Mononuclear cell (primary cell): ENCODE data around the gene PAIP2. TPM values are rescaled to one million over a fixed set of nuclear protein-coding genes. Genes with fewer than 3 reads are reported as not detected.
A peak's percentile ranks its signal among the peaks of the same experiment; 100 is the strongest.
"Not testable (repeated sequence)": the region's sequence is repeated elsewhere in the genome, so short reads cannot be mapped to it uniquely, and the experiment has no call there.

Source experiments
- H3K27me3 ChIP-seq: 2 replicates; pipeline ENCODE4 v1.6.0; 2011; ENCODE audit warnings: low read length, control low read depth; ENCODE audit not compliant: insufficient read depth
- H3K4me1 ChIP-seq: 2 replicates; pipeline ENCODE4 v1.5.1; 2011; ENCODE audit warnings: mild to moderate bottlenecking, low read length, control low read depth; ENCODE audit not compliant: insufficient read depth
- H3K4me3 ChIP-seq: 2 replicates; pipeline ENCODE4 v1.5.1; 2011; ENCODE audit warnings: mild to moderate bottlenecking, low read length, moderate library complexity
- H3K9me3 ChIP-seq: 2 replicates; pipeline ENCODE4 v1.5.1; 2011; ENCODE audit warnings: low read depth, mild to moderate bottlenecking, control low read depth, low read length
- total RNA-seq: library from RNA; depleted of rRNA; stranded (reverse); fragments of >200 nt; gene quantifications from one replicate; pipeline ENCODE4 v1.2.3, GENCODE V29; 2012

PAIP2 gene
- total RNA-seq, 1 donor = 129 TPM

DNA sequence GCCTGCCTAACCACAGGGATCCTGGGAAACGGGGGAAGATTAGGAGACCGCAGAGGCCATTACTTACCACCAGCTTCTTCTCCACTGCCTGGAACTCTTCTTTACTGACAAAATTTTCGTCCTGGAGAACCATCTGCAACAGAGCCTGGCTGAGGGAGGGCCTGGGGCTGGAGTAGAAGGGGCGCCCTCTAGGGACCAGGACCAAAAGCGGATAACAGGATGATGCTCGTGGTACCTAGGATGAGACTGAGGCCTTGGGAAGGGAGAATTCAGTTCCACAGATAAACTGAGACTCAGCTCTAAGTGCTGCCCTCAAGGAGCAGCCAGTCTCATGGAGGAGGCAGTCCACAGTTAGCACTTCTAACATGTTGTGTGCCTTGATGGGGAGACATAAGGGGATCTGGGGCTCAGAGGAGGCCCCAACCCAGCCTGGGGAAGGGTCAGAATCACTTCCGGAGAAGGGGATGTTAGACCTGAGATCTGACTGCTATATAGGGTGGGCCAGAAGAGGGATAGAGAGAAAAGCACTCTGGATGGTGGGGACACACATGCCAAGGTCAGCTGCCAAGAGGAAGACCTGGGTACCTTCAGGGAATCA lies 61.0 kb downstream of the PAIP2 start:
- Histone ChIP-seq H3K4me3 (no peak overlapping the region), H3K27me3 (no peaks in the 10 kb centered on the region), H3K4me1 (peaks cover 24% of the 10 kb centered on the region), H3K9me3 (no peaks in the 10 kb centered on the region)

DNA sequence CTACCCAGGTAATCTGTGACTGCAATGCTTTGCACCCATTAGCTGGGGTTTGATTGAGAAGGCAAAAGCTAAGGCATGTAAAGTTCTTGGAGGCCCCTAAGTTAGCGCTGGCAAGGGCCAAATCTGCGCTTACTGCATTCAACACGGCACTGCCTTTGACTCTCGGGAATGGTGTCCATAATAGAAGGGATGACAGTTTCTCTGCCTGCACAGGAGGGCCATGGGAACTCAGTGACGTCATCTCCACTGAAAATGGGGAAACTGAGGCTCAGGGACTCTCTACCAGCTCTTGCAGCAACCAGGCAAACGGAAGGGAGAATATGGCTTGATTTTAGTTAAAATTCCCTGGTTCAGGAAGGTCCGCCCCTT lies 61.7 kb downstream of the PAIP2 start:
- Histone ChIP-seq H3K4me3 (peak overlapping the region; percentile 60), H3K9me3 (no peaks in the 10 kb centered on the region), H3K4me1 (peaks cover 31% of the 10 kb centered on the region), H3K27me3 (no peaks in the 10 kb centered on the region)

DNA sequence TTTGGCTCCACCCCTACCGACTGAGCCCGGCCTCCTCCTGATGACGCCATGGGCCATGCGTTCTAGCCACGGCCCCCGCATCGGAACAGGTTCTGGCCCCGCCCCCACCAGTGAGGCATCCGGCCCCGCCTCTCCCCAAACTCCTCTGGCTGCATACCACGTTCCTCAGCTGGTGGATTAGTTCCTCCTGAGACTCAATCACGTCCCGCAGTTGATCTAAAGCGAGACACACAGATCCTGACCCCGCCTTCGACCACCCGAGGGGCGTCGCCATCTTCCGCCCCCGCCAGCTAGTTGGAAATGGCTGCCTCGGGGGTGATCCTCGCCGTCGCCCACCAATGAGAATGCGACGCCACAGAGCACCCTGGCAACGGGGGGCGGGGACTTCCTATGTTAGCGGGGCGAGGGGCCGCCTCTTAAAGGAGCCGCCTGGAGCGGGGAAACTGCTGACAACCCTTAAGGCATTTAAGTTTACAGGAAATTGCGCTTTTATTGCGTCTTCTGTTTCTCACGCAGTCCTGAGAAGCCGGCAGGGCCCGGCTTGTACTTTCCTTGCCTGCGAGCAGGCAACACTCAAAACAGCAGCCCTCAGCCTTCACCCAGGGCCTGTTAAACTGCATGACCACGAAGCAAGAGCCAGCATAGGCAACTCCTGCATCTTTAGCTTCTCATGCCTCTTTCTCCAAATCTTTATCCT lies 62.3 kb downstream of the PAIP2 start, which contains the start of gene SPATA24:
Gene SPATA24, minus strand, starts transcription at position 303 of the 697 bp plus-strand sequence. Its CDS starts 29 bp downstream, at position 274.
- Histone ChIP-seq H3K9me3 (no peaks in the 10 kb centered on the region), H3K4me1 (peaks cover 32% of the 10 kb centered on the region), H3K4me3 (peak within 1 kb of the TSS; percentile 60), H3K27me3 (no peaks in the 10 kb centered on the region)

DNA sequence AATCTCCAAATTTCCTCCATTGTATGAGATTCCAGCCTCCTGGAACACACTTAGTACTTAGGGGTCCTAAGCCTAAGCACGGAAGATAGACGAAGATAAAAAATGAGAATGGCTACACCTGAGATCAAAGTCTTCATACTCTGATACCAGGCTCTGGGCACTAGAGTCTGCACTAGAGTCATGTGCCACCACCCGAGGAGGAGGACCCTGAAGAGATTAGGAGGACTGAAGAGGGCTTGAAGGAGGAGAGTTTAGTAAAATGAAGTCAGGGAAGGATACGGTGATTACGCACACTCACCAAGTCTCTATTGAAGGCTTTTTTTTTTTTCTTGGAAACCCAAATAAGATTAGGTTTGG lies 62.8 kb downstream of the PAIP2 start:
- H3K4me3 ChIP-seq = peak overlapping the region; percentile 60
- H3K4me1 ChIP-seq = peaks cover 32% of the 10 kb centered on the region
- H3K27me3 ChIP-seq = no peaks in the 10 kb centered on the region
- H3K9me3 ChIP-seq = no peaks in the 10 kb centered on the region

DNA sequence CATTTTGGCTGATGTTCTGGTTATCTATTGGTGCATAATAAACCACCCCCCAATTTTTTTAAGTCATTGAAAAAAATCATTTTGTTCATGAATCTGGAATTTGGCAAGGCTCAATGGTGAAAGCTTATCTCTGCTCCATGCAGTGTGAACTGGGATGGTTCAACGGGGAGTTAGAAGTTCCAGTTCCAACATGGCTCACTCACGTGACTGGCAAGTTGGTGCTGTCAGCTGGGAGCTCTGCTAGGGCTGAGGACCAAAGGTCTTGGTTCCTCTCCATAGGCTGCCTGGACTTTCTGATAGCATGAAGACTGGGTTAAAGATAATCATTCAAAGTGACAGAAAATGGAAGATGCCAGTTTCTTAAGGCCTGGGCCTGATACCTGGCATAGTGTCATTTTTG lies 65.3 kb downstream of the PAIP2 start:
- H3K9me3 ChIP-seq = no peaks in the 10 kb centered on the region

DNA sequence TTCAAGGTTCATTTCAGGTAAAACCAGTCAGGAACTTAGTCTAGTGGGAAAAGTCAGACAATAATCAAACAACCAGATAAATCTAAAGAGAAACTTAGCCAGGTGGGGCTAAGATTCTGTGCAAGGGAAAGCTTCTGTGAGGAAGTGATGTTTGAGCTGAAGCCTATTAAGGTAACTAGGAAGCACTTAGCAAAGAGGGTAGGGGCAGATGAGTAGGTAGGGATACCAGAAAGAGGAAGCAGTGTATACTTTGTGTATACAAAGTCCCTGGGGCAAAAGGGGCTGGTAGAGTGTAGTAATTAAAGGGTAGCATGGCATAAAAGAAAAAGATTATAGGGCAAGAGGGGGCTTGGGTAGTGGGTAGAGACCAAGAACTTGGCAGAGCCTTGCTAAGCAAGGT lies 65.9 kb downstream of the PAIP2 start:
- Histone ChIP-seq H3K4me3 (no peak overlapping the region), H3K4me1 (peaks cover 32% of the 10 kb centered on the region), H3K27me3 (no peaks in the 10 kb centered on the region), H3K9me3 (no peaks in the 10 kb centered on the region)

More for the DNA sequence above, 65.3 kb downstream of the PAIP2 start:
- Histone ChIP-seq H3K27me3 (no peaks in the 10 kb centered on the region), H3K4me3 (no peak overlapping the region), H3K4me1 (peaks cover 32% of the 10 kb centered on the region)

DNA sequence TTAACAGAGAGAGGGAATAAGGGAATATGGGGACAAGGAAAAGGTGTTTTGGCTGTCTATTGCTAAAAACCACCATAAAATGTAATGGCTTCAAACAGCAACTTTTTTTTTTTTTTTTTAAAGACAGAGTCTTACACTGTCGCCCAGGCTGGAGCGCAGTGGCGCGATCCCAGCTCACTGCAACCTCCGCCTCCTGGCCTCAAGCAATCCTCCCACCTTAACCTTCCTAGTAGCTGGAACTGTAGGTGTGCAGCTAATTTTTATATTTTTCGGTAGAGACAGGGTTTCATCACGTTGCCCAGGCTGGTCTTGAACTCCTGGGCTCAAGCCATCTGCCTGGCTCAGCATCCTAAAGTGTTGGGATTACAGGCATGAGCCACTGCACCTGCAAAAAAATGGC lies 66.5 kb downstream of the PAIP2 start:
- Histone ChIP-seq H3K4me3 (no peak overlapping the region), H3K27me3 (no peaks in the 10 kb centered on the region), H3K4me1 (peaks cover 27% of the 10 kb centered on the region), H3K9me3 (no peaks in the 10 kb centered on the region)

DNA sequence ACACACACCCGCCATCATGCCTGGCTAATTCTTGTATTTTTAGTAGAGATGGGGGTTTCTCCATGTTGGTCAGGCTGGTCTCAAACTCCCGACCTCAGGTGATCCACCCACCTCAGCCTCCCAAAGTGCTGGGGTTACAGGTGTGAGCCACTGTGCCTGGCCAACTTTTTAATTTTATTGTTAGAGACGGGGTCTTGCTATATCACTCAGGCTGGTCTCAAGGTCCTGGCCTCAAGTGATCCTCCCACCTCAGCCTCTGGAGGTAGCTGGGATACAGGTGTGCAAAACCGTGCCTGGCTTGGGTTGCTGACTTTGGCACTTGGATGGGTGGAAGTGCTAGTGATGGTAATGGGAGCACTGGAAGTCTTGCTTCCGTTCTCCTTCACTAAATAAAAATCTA lies 67.5 kb downstream of the PAIP2 start:
- not testable (repeated sequence) for H3K27me3 ChIP-seq, H3K9me3 ChIP-seq
- peaks cover 21% of the 10 kb centered on the region for H3K4me1 ChIP-seq

DNA sequence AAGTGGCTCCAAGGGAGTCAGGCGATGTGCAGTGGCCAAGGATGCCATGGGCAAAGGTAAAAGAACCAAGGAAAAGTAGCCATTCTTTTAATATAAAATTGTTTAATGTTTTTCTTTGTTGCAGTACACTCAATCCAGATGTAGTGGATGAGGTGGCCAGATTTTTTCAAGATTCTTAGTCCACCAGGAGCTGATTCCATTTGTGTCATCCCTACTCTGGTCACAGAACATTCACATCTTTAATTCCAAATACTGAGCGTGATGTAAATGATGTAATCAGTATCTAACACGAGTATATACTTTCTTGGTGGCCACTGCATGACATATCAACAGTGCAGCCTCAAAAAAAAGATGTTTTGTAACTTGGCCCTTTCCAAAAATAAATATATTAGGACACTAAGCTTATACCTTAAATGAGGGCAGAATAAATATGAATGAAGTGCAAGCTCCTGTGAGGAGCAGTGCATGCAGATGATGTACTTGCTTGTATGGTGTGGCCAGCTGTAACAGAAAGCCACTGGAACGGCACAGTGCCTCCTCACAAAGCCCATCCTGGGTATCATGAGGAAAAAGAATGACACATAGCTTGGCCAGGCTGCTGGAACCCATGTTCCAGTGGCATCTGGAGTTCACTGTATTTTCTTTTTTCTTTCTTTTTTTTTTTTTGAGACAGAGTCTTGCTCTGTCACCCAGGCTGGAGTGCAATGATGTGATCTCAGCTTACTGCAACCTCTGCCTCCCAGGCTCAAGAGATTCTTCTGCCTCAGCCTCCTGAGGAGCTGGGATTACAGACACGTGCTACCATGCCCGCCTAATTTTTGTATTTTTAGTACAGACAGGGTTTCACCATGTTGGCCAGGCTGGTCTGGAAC lies 68.7 kb downstream of the PAIP2 start:
- no peak overlapping the region for H3K4me3 ChIP-seq
- H3K4me1 ChIP-seq = peaks cover 17% of the 10 kb centered on the region
- no peaks in the 10 kb centered on the region for H3K9me3 ChIP-seq
- no peaks in the 10 kb centered on the region for H3K27me3 ChIP-seq

More for the DNA sequence above, 67.5 kb downstream of the PAIP2 start:
- H3K4me3 ChIP-seq = not testable (repeated sequence)

DNA sequence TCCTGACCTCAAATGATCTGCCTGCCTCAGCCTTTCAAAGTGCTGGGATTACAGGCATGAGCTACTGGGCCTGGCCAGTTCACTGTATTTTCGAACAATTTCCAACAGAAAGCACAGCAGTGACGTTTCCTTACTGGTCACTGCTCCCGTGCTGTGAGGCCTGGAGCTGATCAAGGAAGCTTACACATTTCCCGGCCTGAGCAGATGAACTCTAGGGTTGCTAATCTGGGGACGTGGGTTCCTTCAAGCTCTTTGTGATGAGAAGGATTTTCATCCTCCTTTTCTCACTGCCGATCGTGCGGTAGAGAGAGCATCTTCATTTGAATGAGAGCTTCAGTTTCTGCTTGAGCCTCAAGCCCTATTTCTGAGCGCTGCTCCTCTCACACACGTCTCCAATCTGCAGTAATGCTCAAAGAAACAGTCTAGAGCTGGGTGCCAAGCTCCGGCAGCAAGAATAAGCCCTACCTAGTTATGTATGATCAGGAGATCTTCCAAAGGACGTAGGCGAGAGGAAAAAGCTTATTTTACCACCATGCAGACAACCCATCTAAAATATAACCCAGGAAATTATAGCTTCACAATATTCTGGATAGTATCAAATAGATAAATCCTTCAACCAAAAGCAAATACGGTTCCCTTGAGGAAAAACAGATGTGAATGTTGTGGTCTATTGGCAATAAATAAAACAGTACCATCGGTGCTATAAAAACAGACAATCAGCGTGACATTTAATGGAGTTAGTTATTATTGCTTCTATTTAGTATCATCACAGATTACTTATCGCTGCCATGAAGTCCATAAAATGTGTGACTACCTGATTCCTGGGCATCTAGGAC lies 69.6 kb downstream of the PAIP2 start:
- Histone ChIP-seq H3K9me3 (no peaks in the 10 kb centered on the region), H3K4me1 (peaks cover 19% of the 10 kb centered on the region), H3K27me3 (no peaks in the 10 kb centered on the region), H3K4me3 (no peak overlapping the region)

DNA sequence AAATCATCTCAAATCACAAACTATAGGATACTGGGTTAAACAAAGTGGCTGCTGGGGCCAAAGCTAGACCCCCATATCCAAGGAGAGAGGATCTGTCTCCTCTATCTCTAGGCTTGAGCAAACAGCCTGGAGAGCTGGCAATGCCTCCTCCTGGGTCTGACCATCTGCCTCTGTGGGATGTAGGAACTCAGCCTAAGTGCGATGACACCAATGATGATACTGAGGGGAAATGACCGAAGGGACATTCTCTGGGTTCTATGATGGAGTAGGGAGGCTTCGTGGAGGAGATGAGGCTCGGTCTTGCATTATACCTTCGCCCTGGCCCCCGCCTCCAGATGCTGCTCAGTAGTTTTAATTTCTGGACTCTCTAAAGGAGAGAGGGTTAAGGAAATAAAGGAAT lies 71.5 kb downstream of the PAIP2 start:
- Histone ChIP-seq H3K9me3 (no peaks in the 10 kb centered on the region), H3K27me3 (no peaks in the 10 kb centered on the region), H3K4me1 (peaks cover 7% of the 10 kb centered on the region), H3K4me3 (no peak overlapping the region)

DNA sequence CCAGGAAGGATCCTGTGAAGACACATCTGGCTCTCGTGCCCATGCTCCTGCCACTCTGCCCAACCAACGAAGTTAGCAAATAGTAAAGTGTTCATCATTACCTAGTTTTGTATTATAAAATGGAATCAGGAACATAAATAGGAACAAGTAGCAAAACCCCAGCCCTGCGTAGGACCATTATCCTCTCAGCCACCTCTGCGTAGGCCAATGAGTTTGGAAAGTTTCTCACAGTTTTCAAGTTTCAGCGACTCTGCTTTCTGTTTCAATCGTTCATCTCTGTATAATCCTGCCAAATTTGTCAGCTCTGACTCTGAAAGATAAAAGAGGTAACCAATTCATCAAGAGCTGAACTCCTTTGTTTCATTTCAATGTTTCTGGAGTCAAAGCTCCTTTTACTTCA lies 72.3 kb downstream of the PAIP2 start:
- Histone ChIP-seq H3K4me1 (peaks cover 4% of the 10 kb centered on the region), H3K9me3 (no peaks in the 10 kb centered on the region), H3K27me3 (no peaks in the 10 kb centered on the region), H3K4me3 (no peak overlapping the region)

DNA sequence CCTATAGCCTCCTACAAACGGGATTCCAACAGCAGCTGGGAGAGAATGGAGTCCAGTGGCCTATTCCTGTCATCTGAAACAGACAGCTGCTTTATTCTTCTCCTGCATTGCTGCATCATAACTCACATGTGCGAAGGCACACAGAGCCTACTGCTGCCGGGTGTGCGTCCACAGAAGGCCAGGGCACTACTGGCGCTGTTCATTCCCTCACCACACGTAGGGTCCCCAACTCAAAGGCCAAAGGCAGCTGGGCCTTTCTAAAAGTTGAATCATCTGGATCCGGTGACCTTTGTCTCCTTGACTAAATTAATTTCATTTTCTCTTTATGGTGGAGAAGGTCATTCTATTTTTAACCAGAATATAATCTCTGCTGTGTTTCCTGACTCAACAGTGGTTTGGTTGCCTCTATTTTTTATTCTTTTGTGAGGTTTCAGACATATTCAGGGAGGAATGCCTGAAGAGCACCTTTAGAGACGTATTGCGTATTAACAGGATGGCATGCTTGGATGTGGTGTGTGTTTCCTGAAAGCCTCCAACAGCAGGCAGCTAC lies 73.0 kb downstream of the PAIP2 start:
- Histone ChIP-seq H3K4me3 (no peak overlapping the region), H3K27me3 (no peaks in the 10 kb centered on the region), H3K4me1 (peaks cover 4% of the 10 kb centered on the region), H3K9me3 (no peaks in the 10 kb centered on the region)

DNA sequence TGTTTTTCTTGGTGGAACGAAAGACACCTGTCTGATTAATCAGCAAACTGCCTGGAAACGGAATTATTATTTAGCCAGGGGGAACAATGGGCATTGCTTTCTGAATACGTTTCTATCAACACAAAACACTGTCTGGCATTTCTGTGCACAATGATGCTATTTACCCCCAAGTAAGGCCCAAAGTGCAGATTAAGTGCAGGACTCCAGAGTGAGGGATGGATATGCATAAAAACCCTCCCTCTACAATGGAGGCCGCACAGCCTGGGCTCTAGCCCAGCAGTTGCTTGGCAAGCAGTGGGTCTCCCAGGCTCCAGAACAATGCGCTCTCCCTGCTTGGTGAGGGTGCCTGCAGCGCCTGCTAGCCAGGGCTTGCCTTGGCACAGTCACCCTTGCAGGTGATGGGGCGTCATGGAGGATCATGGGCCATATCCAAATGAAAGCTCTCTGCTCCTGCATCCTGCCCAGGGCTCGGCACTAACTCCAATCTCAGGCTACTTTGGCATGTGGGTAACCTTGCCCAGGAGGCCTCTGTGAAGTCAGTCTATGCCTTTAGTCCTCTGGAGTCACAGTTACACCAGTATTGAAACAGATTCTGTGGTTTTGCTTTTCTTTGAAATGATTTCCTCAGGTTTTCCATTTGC lies 73.7 kb downstream of the PAIP2 start:
- Histone ChIP-seq H3K4me3 (no peak overlapping the region), H3K4me1 (peaks cover 4% of the 10 kb centered on the region), H3K27me3 (no peaks in the 10 kb centered on the region), H3K9me3 (no peaks in the 10 kb centered on the region)
